B cell (primary cell): ENCODE measurements around the gene CD52. TPM values are rescaled to one million over a fixed set of nuclear protein-coding genes. Genes with fewer than 3 reads are reported as not detected.

Experiments used
- ATAC-seq: fragments of 200-7000 bp; cut with Tn5 transposase; one replicate; pipeline ENCODE4 v1.10.0; 2021; ENCODE audit warnings: low read depth, mild to moderate bottlenecking, moderate number of reproducible peaks, moderate library complexity
- CTCF ChIA-PET: fragments of 350-600 bp; sonication (Branson Sonifier 250); formaldehyde crosslinking; loops from one replicate; lab custom pipeline; 2021; ENCODE audit warnings: antibody characterized with exemption, inconsistent platforms; lab: Charles Lee
- POLR2A ChIA-PET: fragments of 350-600 bp; sonication (Branson Sonifier 250); formaldehyde crosslinking; loops from one replicate; lab custom pipeline; 2021; ENCODE audit warnings: antibody characterized with exemption; lab: Charles Lee
- DNase-seq: peaks from one replicate; pipeline ENCODE4 v3.0.0; 2013
- H2AFZ ChIP-seq: 2 replicates; pipeline ENCODE4 v1.6.1; 2012; ENCODE audit warnings: mild to moderate bottlenecking, low read depth, low read length; ENCODE audit not compliant: insufficient read depth, poor library complexity, severe bottlenecking
- H3K27ac ChIP-seq, 2 donors: 1 replicate in 1 of 2; 2 replicates in 1 of 2; pipeline ENCODE4 v1.5.1; 2012 to 2013; ENCODE audit warnings: low read length in 2 of 2, mild to moderate bottlenecking in 2 of 2, moderate library complexity in 1 of 2
- H3K27me3 ChIP-seq, 4 experiments: fragments of 200-600 bp in 1 of 4; sonication (generic) in 1 of 4; replicated peaks in 1 of 4; 1 replicate in 2 of 4; 2 replicates in 2 of 4; pipeline versions ENCODE4 v1.6.1 to v1.7.0; 2013 to 2016; ENCODE audit warnings: low read length in 3 of 4, mild to moderate bottlenecking in 2 of 4, mixed read lengths in 1 of 4, moderate library complexity in 1 of 4; ENCODE audit not compliant: insufficient read depth in 4 of 4, control insufficient read depth in 3 of 4; ENCODE audit errors: control extremely low read depth in 1 of 4
- H3K36me3 ChIP-seq, 2 experiments: replicated peaks in 1 of 2; 1 replicate in 1 of 2; 2 replicates in 1 of 2; pipeline versions ENCODE4 v1.6.1 to v1.7.1; 2013; ENCODE audit warnings: low read length in 1 of 2; ENCODE audit not compliant: insufficient read depth in 2 of 2, control insufficient read depth in 1 of 2; ENCODE audit errors: control extremely low read depth in 1 of 2, extremely low read depth in 1 of 2
- H3K4me1 ChIP-seq, 2 donors: fragments of 200-600 bp in 1 of 2; sonication (generic) in 1 of 2; 1 replicate in 1 of 2; 2 replicates in 1 of 2; pipeline versions ENCODE4 v1.5.1 to v1.6.1; 2013 to 2017; ENCODE audit warnings: low read length in 2 of 2; ENCODE audit not compliant: control insufficient read depth in 2 of 2, insufficient read depth in 2 of 2
- H3K4me2 ChIP-seq: replicated peaks from 2 replicates; pipeline ENCODE3; 2012; ENCODE audit warnings: mild to moderate bottlenecking, low read depth, low read length; ENCODE audit not compliant: poor library complexity, severe bottlenecking
- H3K4me3 ChIP-seq, 5 experiments: fragments of 200-600 bp in 1 of 5; sonication (generic) in 1 of 5; 1 replicate in 3 of 5; 2 replicates in 2 of 5; pipeline versions ENCODE4 v1.5.1 to v1.7.0; 2011 to 2016; ENCODE audit warnings: low read length in 4 of 5, mild to moderate bottlenecking in 4 of 5, low read depth in 2 of 5, control low read depth in 1 of 5, moderate library complexity in 1 of 5; ENCODE audit not compliant: insufficient read depth in 1 of 5; ENCODE audit errors: control extremely low read depth in 1 of 5, extremely low read depth in 1 of 5
- H3K79me2 ChIP-seq: fragments of 200-600 bp; sonication (generic); one replicate; pipeline ENCODE4 v1.6.0; 2016; ENCODE audit warnings: low read length; ENCODE audit not compliant: control insufficient read depth, insufficient read depth
- H3K9ac ChIP-seq: fragments of 200-600 bp; sonication (generic); 2 replicates; pipeline ENCODE4 v1.6.1; 2017; ENCODE audit warnings: mild to moderate bottlenecking, low read length, moderate library complexity
- H3K9me3 ChIP-seq, 3 donors: one replicate each; pipeline versions ENCODE4 v1.6.1 to v1.7.1; 2013; ENCODE audit warnings: low read length in 2 of 3; ENCODE audit not compliant: control insufficient read depth in 2 of 3, insufficient read depth in 1 of 3; ENCODE audit errors: control extremely low read depth in 1 of 3
- H4K20me1 ChIP-seq: 2 replicates; pipeline ENCODE4 v1.6.0; 2012; ENCODE audit warnings: mild to moderate bottlenecking, low read length; ENCODE audit not compliant: insufficient read depth, control insufficient read depth, poor library complexity, severe bottlenecking
- H3K27ac Mint-ChIP-seq: one replicate; pipeline ENCODE4 v1.8.0; 2021; ENCODE audit warnings: mixed read lengths
- H3K27me3 Mint-ChIP-seq: one replicate; pipeline ENCODE4 v1.8.0; 2021; ENCODE audit warnings: mixed read lengths
- H3K4me1 Mint-ChIP-seq: one replicate; pipeline ENCODE4 v1.8.0; 2021; ENCODE audit warnings: mixed read lengths
- H3K4me3 Mint-ChIP-seq: one replicate; pipeline ENCODE4 v1.8.0; 2021; ENCODE audit warnings: mixed read lengths
- H3K9me3 Mint-ChIP-seq: one replicate; pipeline ENCODE4 v1.8.0; 2022; ENCODE audit warnings: mixed read lengths; ENCODE audit not compliant: insufficient read depth
- EZH2 ChIP-seq: IDR thresholded peaks from 2 replicates; pipeline ENCODE4 v1.6.1; 2012; ENCODE audit warnings: borderline replicate concordance, low read depth, mild to moderate bottlenecking, moderate library complexity, low read length; ENCODE audit not compliant: insufficient read depth, poor library complexity, severe bottlenecking
- WGBS: methylation state at CpG from one replicate; pipeline ENCODE4 v1.1.5; 2013; ENCODE audit warnings: missing lambda C conversion rate; ENCODE audit not compliant: insufficient coverage; 5-methylcytosine and 5-hydroxymethylcytosine counted together
- intact Hi-C: fragments of 100-400 bp; cut with micrococcal nuclease; formaldehyde crosslinking; loops from one replicate; pipeline ENCODE4 v1.10.0; 2022
- polyA plus RNA-seq: library from polyadenylated mRNA; depleted of rRNA; stranded (reverse); fragments of >200 nt; gene quantifications from 2 replicates; pipeline ENCODE4 v1.2.3, GENCODE V29; 2012
- total RNA-seq, 2 donors: library from RNA; stranded (reverse); fragments of 120-200 nt in 1 of 2; gene quantifications; 1 replicate in 1 of 2; 2 replicates in 1 of 2; pipeline versions ENCODE4 v1.2.3 to v1.2.4, GENCODE V29; 2013 to 2022
- TF ChIP-seq, protein P1 (sequence below): fragments of 200-600 bp; IDR thresholded peaks from one replicate; pipeline ENCODE4 v1.8.0; 2022; ENCODE audit warnings: antibody characterized with exemption, mild to moderate bottlenecking

The CD52 gene
- total and polyA plus RNA-seq, 2 donors (not counting 1 experiment from before 2014, with no cell fraction given), result 1,116 to 1,597 TPM

DNA sequence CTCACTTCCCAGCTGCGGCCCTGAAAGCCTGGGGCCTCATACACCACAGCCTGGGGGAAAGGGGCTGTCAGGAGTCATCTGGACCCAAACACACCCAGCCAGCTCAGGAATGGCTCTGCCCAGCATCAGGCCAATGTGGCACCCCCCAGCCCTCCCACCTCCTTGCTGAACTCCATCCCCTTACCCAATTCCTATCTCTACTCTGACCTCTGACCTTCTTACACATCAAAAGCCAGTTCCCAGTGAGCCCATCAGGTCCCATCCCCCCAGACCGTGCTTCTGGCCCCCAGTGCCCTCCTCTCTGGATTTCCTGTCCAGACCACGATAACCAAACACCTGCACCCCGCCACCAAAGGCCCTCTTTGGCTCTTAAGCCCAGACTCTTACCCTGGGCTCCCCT is 19.9 kb downstream of the CD52 start:
- Histone ChIP-seq H3K27ac (no peak overlapping the region), H3K4me3 (no peak overlapping the region), H3K9me3 (no peaks in the 10 kb centered on the region), H4K20me1 (no peaks in the 10 kb centered on the region), H3K27me3 (no peaks in the 10 kb centered on the region), H3K4me2 (no peak overlapping the region), H2AFZ (no peak overlapping the region), H3K9ac (no peak overlapping the region), H3K36me3 (no peaks in the 10 kb centered on the region), H3K79me2 (no peaks in the 10 kb centered on the region), H3K4me1 (peaks cover 8 to 14% of the 10 kb centered on the region in 2 donors)
- no peaks in the 10 kb centered on the region for H3K27me3 Mint-ChIP-seq
- intact Hi-C loops, result no loop called here
- POLR2A ChIA-PET, result no interaction called here
- H3K27ac Mint-ChIP-seq, result no peak overlapping the region
- peak overlapping the region; percentile 49 for H3K4me3 Mint-ChIP-seq
- CTCF ChIA-PET, result interaction anchor here (1.1 to 2.0 kb wide), 3 partner anchors 26 to 61 kb away, joined by 3 to 6 read pairs (median 3); no protein-coding TSS in a partner anchor
- H3K9me3 Mint-ChIP-seq, result no peaks in the 10 kb centered on the region
- ATAC-seq (no peak), DNase-seq (no peak)
- TF ChIP-seq, protein P1, sequence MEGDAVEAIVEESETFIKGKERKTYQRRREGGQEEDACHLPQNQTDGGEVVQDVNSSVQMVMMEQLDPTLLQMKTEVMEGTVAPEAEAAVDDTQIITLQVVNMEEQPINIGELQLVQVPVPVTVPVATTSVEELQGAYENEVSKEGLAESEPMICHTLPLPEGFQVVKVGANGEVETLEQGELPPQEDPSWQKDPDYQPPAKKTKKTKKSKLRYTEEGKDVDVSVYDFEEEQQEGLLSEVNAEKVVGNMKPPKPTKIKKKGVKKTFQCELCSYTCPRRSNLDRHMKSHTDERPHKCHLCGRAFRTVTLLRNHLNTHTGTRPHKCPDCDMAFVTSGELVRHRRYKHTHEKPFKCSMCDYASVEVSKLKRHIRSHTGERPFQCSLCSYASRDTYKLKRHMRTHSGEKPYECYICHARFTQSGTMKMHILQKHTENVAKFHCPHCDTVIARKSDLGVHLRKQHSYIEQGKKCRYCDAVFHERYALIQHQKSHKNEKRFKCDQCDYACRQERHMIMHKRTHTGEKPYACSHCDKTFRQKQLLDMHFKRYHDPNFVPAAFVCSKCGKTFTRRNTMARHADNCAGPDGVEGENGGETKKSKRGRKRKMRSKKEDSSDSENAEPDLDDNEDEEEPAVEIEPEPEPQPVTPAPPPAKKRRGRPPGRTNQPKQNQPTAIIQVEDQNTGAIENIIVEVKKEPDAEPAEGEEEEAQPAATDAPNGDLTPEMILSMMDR, result no peak
- TF ChIP-seq EZH2, result no peak
- WGBS, result 40% methylated on average over 4 of the region's 4 CpGs
- peaks cover 13% of the 10 kb centered on the region for H3K4me1 Mint-ChIP-seq

DNA sequence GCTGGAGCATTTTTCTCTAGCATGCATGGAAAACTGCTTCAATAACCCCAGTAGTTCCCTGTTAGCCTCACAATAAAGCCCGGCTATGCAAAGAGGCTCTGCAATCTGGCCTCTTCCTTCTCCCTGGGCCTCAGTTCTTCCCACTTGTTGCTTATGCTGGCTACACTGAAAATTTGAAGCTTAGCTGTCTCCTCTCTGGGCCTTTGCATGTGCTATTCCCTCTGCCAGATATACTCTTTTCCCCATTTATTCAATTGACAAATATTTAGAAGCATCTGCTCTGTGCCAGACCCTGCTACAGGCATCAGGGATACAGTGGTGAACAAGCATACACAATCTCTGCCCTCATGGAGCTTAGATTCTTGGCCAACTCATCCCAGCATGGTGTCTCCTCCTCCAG is 20.9 kb downstream of the CD52 start:
- ChIA-PET CTCF (interaction anchor here (1.1 to 2.0 kb wide), 4 partner anchors 25 to 105 kb away, joined by 3 to 6 read pairs (median 3); partner anchors contain the start of gene CEP85), POLR2A (no interaction called here)
- intact Hi-C loops, result no loop called here
- Histone ChIP-seq H3K4me3 (no peak overlapping the region), H3K4me2 (no peak overlapping the region), H3K27ac (peak overlapping the region in 1 of 2 donors; percentile 19), H3K4me1 (peaks cover 8 to 14% of the 10 kb centered on the region in 2 donors), H3K9ac (no peak overlapping the region), H3K27me3 (no peaks in the 10 kb centered on the region), H3K36me3 (no peaks in the 10 kb centered on the region), H3K9me3 (no peaks in the 10 kb centered on the region), H4K20me1 (no peaks in the 10 kb centered on the region), H3K79me2 (no peaks in the 10 kb centered on the region), H2AFZ (no peak overlapping the region)
- 91% methylated on average over 1 of the region's 1 CpG for WGBS
- Mint-ChIP-seq H3K9me3 (no peaks in the 10 kb centered on the region), H3K27me3 (no peaks in the 10 kb centered on the region), H3K4me1 (peaks cover 13% of the 10 kb centered on the region), H3K4me3 (peak overlapping the region; percentile 20), H3K27ac (no peak overlapping the region)
- TF ChIP-seq EZH2, result no peak
- TF ChIP-seq, protein P1, result no peak
- DNase-seq (no peak), ATAC-seq (no peak)
